Measurements from ENCODE around the gene TRIM7. TPM values are rescaled to one million over a fixed set of nuclear protein-coding genes. Genes with fewer than 3 reads are reported as not detected.

Gene TRIM7
- total and polyA plus RNA-seq, 2 donors (not counting 1 experiment from before 2014, with no cell fraction given) = 1.7 to 7.4 TPM

DNA sequence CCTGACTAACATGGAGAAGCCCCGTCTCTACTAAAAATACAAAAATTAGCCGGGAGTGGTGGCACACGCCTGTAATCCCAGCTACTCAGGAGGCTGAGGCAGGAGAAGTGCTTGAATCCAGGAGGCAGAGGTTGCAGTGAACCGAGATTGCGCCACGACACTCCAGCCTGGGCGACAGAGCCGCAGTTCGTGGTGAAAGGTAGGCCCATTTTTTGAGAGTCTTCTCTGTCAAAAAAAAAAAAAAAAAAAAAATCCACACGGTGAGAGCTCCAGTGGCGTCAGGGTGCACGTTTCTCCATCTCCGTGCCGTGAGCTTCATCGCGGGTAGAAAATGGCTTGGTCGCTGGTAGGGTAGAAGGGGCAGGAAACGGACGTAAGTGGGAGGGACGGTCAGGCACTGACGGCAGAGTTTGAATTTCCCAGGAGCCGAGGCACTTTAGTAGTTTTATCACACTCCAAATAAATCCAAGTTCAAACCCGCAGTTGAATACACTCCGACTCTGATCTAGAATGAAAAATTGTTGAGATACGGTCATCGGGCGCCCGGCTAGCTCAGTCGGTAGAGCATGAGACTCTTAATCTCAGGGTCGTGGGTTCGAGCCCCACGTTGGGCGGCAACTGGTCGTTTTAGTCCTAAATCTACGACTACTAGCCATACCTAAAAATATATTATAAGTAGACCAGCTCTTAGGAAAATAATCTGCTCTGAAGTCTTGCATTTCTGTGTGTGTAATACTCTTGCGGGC is 2.4 kb upstream of the TRIM7 start:
- intact Hi-C loops (cut with micrococcal nuclease) = loop anchor here (1.0 to 5.0 kb wide), 3 partner anchors 10 to 35 kb away; partner anchors contain the start of gene RACK1
- H3K4me1 ChIP-seq (ENCODE audit: control insufficient read depth in 2 of 2, insufficient read depth in 2 of 2, low read length in 2 of 2) = peaks cover 23 to 35% of the 10 kb centered on the region in 2 donors
- Mint-ChIP-seq H3K27ac (peak overlapping the region; percentile 95), H3K4me1 (peaks cover 40% of the 10 kb centered on the region), H3K4me3 (peak overlapping the region; percentile 98), H3K9me3 (ENCODE audit: insufficient read depth) (no peaks in the 10 kb centered on the region), H3K27me3 (peaks cover 14% of the 10 kb centered on the region)
- no peaks in the 10 kb centered on the region for H4K20me1 ChIP-seq (ENCODE audit: control insufficient read depth, insufficient read depth, low read length, poor library complexity, severe bottlenecking)
- ATAC-seq (ENCODE audit: low read depth) (peak; percentile 50), DNase-seq (peak; percentile 83)
- ChIA-PET CTCF (interaction anchor here (0.7 to 7.9 kb wide), 14 partner anchors 9 to 404 kb away, joined by 3 to 105 read pairs (median 6); partner anchors contain the start of genes RACK1, TRIM41 and TRIM52), POLR2A (interaction anchor here (0.8 to 3.6 kb wide), 11 partner anchors 8 to 346 kb away, joined by 3 to 73 read pairs (median 6); partner anchors contain the start of genes TRIM41, TRIM52 and ZFP62)
- H3K27me3 ChIP-seq (replicated peaks in 1 of 4; ENCODE audit: control extremely low read depth in 1 of 4, control insufficient read depth in 3 of 4, insufficient read depth in 4 of 4, low read length in 3 of 4) = peaks cover 0 to 26% (median 12%) of the 10 kb centered on the region in 4 experiments
- H3K9ac ChIP-seq (ENCODE audit: low read length) = peak overlapping the region; percentile 65
- H3K27ac ChIP-seq (ENCODE audit: low read length in 2 of 2) = peak overlapping the region in 1 of 2 donors; percentile 57
- WGBS (ENCODE audit: insufficient coverage) = under 1% methylated on average over 18 of the region's 36 CpGs
- peaks cover 0 to 20% (median 2%) of the 10 kb centered on the region in 3 donors for H3K9me3 ChIP-seq (ENCODE audit: control extremely low read depth in 1 of 3, control insufficient read depth in 2 of 3, insufficient read depth in 1 of 3, low read length in 2 of 3)
- H3K4me3 ChIP-seq (ENCODE audit: control extremely low read depth in 1 of 5, extremely low read depth in 1 of 5, insufficient read depth in 1 of 5, low read depth in 2 of 5, low read length in 4 of 5) = peak overlapping the region; percentile 54 to 71 (median 68)
- H2AFZ ChIP-seq (ENCODE audit: insufficient read depth, low read depth, low read length, poor library complexity, severe bottlenecking) = peak overlapping the region; percentile 69
- TF ChIP-seq, protein P1, sequence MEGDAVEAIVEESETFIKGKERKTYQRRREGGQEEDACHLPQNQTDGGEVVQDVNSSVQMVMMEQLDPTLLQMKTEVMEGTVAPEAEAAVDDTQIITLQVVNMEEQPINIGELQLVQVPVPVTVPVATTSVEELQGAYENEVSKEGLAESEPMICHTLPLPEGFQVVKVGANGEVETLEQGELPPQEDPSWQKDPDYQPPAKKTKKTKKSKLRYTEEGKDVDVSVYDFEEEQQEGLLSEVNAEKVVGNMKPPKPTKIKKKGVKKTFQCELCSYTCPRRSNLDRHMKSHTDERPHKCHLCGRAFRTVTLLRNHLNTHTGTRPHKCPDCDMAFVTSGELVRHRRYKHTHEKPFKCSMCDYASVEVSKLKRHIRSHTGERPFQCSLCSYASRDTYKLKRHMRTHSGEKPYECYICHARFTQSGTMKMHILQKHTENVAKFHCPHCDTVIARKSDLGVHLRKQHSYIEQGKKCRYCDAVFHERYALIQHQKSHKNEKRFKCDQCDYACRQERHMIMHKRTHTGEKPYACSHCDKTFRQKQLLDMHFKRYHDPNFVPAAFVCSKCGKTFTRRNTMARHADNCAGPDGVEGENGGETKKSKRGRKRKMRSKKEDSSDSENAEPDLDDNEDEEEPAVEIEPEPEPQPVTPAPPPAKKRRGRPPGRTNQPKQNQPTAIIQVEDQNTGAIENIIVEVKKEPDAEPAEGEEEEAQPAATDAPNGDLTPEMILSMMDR (IDR thresholded peaks at IDR 0.05) = no peak
- H3K36me3 ChIP-seq (replicated peaks in 1 of 2; ENCODE audit: control extremely low read depth in 1 of 2, control insufficient read depth in 1 of 2, extremely low read depth in 1 of 2, insufficient read depth in 2 of 2, low read length in 1 of 2) = no peaks in the 10 kb centered on the region
- no peaks in the 10 kb centered on the region for H3K79me2 ChIP-seq (ENCODE audit: control insufficient read depth, insufficient read depth, low read length)
- H3K4me2 ChIP-seq (replicated peaks; ENCODE audit: low read depth, low read length, poor library complexity, severe bottlenecking) = peak overlapping the region; percentile 94
